Activated CD4-positive, CD25-positive, alpha-beta regulatory T cell (primary cell): Measurements from ENCODE around the gene WDR93.

Experiments used
- DNase-seq, 4 experiments: peaks; one replicate each; lab custom pipeline; 2025; lab: John Stamatoyannopoulos, UW

The WDR93 gene

DNA sequence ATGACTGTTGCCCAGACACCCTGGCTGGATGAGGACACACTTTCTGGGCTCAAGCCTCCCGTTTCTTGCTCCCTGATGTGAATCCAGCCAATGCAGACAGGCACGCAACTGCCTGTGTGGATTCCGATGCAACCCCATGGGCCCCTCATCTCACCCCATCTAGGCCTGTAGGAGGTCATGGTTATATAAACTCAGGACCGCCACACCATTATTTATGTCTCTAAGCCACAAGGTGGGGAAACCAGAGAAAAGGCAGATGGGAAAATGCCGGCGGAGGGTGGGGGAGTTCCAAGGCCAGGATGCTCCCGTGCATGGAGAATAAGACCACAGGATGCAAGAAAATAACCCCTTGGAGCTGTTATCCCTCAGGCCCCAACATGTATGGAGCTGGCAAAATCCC is 58.4 kb downstream of the WDR93 start:
- DNase-seq, result no peak

DNA sequence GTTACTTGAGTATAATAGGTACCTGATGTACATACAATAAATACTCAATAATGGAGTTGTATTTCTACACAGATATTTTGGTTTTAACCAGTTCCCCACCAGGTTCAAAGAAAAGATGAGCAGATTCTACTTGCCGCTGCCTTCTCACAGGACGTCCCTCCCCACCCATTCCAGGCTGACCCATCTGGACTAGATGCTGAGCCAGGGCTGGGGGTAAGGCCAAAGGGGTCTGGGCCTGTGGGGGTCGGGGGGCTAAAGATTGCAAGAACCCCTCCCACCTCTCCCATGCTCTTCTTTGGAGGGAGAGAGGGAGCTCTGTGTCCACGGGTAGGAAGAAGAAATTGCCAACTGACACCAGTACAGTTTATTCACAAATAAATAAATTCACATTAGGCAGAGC is 58.9 kb downstream of the WDR93 start:
- no peak for DNase-seq

GRCh38 chr15:89749951-89750559 is 59.4 kb downstream of the WDR93 start:
- no peak for DNase-seq

GRCh38 chr15:89750560-89751542 is 60.2 kb downstream of the WDR93 start, which contains the start of gene MESP1:
Gene MESP1, minus strand, starts transcription at chr15:89751249. Its CDS starts 18 bp downstream, at chr15:89751231.
- DNase-seq, result peak; percentile 60 to 81 (median 70)

DNA sequence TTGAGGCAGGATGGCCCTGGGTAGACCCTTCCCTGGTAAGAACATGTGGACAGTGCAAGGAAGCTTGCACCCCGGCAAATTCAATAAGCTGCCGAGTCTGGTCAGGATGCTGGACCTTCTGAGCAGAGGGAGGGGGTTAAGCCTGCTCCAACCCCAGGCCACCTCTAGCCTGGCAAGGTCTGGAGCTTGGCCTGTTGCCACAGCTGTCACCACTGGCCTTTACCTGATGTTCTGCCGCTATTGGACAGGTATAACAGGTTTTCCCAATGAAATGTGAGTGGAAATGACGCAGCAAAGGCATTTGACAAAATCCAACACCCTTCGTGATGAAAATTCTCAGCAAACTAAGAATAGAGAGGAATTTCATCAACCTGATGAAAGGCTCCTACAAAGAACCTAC is 61.1 kb downstream of the WDR93 start:
- no peak for DNase-seq

- DNase-seq, result no peak
Observed at GRCh38 chr15:89753855-89754254, 63.2 kb downstream of the WDR93 start.

GRCh38 chr15:89754361-89755154 is 63.9 kb downstream of the WDR93 start:
- no peak for DNase-seq

DNA sequence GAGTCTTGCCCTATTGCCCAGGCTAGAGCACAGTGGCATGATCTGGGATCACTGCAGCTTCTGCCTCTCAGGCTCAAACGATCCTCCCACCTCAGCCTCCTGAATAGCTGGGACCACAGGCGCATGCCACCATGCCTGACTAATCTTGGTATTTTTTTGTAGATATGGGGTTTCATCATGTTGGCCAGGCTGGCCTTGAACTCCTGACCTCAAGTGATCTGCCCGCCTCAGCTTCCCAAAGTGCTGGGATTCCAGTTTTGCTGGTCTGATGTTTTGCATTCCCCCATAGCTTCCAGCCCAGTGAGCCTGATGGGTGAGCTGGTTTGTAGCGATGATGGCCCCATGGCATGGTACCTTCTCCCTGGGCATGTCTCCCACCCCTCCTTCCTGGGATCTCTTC is 65.1 kb downstream of the WDR93 start:
- DNase-seq, result no peak

DNA sequence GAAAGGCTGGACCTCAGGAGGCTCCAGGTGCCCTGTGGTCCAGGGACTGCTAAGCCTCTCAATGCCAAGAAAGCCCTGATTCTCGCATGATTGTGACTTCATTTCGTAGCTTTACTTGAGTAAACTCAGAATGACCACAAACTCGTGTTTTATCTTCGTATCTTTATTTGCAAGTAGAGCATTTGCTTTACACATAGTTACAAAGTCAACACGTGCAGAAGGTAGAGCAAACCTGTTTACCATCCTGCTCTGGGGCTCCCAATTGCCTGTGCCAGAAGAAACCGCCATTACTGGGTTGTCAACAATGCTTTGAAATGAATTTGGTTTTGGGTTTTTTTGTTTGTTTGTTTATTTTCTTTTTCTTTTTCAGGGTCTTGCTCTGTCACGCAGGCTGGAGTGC is 66.3 kb downstream of the WDR93 start:
- DNase-seq, result no peak

DNA sequence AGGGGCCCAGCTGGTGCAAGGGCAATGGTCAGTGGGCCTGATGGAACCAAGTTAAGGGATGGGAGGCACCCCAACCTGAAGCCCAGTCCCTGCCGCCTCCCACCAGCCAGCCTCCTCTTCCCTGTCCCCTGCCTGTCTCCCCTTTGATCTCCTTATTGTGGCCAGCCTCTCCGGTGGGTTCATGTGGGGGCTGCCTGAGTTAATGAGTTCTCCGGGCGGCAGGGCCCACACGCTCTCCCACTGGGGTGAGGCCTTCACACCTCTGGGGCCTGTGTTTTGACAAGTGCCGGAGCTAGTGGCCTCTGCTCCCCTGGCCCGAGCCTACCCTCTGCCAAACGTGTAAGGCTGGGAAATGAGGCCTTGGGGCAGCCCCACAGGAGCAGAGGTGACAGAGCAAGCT is 67.7 kb downstream of the WDR93 start:
- DNase-seq, result no peak

DNA sequence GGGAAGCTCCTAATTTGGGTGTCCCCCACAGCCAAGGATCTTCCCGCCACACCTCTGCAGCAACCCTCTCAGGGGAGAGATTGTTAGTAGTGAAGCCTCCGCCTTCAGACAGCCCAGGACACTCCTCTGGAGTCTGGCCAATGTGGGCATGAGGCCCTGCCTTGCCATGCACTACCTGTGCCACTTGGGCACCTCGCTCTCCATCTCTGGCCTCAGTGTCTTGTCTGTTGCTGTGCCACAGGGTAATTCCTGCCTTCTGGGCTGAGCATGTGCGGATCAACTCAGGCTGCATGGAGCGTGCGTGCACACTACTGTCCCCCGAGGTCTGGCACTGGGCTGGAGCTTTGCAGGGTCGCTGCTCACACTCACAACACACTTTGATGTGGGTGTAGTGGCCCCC is 68.4 kb downstream of the WDR93 start:
- DNase-seq, result no peak

DNA sequence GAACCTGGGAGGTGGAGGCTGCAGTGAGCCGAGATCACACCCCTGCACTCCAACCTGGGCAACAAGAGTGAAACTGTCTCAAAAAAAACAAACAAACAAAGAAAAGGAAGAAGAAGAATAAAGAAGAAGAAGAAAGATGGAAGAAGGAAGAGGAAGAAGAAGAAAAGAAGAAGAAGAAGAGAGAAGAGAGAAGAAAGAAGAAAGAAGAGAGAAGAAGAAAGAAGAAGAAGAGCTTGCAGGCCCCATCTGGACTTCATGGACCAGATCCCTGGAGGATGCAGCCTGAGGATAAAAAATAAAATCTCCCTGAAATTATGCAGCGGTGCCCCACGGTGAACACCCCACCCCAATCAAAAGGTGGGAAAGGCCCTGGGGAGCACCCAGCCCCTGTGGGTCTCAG is 69.2 kb downstream of the WDR93 start:
- no peak for DNase-seq

DNA sequence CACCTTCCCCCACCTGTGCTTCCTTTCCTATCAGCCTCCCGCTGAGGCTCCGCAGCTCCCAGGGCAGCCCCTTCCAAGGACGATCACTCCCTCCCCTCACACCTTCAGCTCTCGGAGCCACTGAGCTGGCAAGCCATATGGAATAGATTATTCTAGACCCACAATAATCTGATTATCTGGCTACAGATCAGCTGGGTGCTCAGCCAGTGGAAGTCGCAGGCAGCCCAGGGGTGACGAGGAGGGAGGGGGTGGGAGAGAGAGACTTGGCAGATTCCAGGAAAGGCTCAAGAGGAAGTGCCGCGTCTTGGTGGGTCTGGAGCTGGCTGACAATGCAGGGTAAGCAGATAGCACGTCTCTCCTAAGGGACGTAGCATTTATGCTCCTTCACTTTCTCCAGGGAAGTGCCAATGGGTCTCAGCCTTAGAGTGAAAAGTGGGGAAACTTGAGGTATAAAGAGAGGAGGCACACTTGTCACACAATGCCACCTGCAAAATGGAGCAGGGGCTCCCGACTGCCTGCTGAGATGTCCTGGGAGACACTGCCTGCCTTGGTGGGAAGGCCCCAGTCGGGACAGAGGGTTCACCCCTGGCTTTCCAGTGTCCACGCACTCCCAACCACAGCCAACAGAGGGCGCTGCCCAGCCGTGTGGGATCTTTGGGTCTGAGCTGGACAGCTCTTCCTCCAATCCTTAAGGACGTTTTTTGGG is 69.8 kb downstream of the WDR93 start:
- peak; percentile 13 to 64 (median 38) for DNase-seq

- DNase-seq, result no peak
Observed at GRCh38 chr15:89761009-89761831, 70.6 kb downstream of the WDR93 start.

DNA sequence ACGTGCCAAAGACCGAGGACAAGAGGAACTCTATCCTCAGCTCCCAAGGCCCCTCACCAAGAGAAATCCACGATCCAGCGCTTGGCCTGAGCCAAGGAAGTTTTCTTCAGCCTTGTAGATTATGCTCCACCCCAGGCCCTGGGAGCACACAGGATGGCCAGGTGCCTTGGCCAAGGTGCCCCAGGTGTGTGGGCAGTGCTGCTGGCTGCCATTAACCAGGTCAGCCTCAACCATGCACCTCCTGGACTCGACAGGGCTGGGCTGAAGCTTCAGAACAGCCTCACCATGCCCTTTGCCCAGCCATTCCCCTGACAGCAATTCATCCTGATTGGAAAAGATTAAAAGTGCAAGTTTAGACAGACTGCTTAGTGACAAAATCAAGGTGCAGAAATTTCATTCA is 71.3 kb downstream of the WDR93 start:
- DNase-seq, result no peak

DNA sequence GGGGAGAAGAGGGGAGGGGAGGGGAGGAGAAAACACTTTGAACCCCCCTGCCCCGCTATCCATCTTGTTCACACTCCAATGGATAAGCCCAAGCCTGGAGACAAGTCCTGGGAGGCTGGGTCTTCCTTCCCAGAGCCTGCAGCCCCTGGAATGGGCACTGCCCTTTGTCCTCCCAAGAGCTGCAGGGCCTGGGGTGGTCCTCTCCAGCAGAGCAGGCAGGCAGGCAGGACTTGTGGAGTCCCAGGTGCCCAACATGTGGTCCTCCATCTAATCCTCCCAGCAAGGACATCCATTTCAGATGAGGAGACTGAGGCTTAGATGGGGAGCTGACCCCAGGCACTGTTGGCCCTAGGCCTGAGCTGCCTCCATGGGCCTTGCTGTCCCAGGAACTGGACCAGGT is 75.1 kb downstream of the WDR93 start:
- no peak for DNase-seq

DNA sequence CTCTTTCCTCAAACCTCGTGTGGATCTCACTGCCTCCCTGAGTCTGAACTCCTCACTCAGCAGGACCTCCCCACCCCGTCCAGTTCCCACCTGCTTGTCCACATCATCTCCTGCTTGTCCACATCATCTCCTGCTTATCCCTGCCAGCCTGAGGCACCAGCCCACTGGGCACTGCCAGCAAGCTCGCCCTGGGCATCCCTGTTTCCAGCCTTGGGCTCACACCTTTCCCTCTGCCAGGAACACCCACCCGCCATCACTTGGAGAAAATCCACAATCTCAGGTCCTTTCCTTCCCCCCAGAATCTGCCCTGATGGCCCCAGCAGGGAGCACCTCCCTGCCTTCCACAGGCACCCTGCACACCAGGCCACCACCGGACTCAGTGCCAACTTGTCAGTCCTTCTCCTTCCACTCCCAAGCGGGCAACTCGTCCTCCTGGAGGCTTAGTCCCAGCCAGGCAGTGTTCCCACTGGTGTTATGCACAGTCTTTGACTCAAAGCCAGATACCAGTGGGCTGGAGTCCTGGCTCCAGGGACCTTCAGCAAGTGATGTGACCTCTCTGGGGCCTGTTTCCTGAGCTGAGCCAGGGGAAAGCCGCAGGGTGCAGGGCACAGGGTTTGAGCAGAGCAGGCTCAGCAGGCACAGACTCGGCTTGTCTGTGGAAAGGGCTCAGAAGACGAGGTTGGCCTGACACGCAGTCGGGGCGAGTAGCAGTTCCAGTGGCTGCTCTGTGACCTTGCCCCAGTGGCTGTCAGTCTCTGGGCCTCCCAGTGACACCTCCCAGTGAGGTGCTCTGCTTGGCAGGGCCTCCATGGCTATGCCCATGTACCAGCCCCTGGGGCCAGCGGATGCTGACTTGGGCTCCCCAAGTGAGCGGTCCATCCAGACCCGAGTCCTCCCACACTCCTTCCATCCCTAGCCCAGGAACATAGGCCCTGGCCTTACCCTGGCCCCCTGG is 76.0 kb downstream of the WDR93 start:
- DNase-seq, result no peak

DNA sequence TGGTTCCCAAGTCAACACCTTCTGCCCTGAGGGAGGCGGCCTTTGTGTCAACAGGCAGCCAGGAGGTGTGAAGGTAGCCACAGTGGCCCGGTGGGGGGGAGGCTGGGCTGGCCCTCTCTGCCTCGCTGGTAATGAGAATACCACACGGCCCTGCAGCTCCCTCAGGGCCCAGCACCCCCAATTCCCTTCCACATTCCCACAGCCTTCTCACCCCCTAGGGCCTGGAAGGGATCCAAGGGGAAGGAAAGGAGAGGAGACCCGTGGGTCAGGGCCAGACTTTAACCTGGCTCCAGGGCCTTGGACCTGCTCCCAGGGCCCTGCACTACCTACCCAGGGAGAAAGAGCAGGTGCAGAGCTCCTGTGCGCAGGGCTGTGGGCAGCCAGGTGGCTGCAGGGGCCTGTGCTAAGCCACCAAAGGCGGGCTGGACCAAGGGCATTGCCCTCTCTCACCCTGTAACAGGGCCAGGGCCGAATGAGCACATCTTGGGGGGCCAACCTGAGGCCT is 76.9 kb downstream of the WDR93 start:
- no peak for DNase-seq

GRCh38 chr15:89768071-89768500 is 77.5 kb downstream of the WDR93 start:
- no peak for DNase-seq

DNA sequence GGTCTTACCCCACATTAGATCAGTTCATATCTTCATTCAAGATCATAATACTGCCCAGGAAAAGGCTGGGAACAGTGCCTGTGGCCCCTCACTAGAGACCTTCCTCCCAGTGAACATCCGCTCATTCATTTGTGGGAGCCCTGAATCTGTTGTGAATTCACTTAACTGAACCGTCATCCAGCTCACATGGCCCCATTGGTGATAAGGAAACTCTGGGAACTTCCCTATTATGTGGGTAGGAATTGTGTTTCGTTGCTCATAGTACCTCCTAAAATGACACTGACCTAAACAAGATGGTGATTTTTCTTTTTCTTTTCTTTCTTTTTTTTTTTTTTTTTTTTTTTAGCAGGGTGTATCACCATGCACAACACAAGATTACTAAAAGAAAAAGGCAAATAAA is 78.8 kb downstream of the WDR93 start:
- DNase-seq, result no peak
